CD14-positive monocyte (primary cell): ENCODE measurements around the gene GOSR2. TPM values are rescaled to one million over a fixed set of nuclear protein-coding genes. Genes with fewer than 3 reads are reported as not detected.

Experiments
- DNase-seq, 3 donors: peaks; one replicate each; pipeline ENCODE4 v3.0.0-alpha.2; 2011 to 2022
- H2AFZ ChIP-seq: 2 replicates; pipeline ENCODE4 v1.6.0; 2012; ENCODE audit warnings: mild to moderate bottlenecking, low read depth, low read length, inconsistent platforms; ENCODE audit not compliant: insufficient read depth, poor library complexity, severe bottlenecking
- H3K27ac ChIP-seq, 2 donors: 1 replicate in 1 of 2; 2 replicates in 1 of 2; pipeline ENCODE4 v1.5.1; 2012 to 2013; ENCODE audit warnings: low read length in 2 of 2, control low read depth in 1 of 2, inconsistent platforms in 1 of 2, low read depth in 1 of 2, mild to moderate bottlenecking in 1 of 2
- H3K27me3 ChIP-seq, 2 donors: one replicate each; pipeline versions ENCODE4 v1.6.0 to v1.6.1; 2011 to 2013; ENCODE audit warnings: low read length in 2 of 2; ENCODE audit not compliant: control insufficient read depth in 2 of 2, insufficient read depth in 2 of 2
- H3K36me3 ChIP-seq, 2 donors: replicated peaks in 1 of 2; 1 replicate in 1 of 2; 2 replicates in 1 of 2; pipeline versions ENCODE4 v1.5.1 to v1.6.1; 2012 to 2013; ENCODE audit warnings: low read length in 2 of 2, control low read depth in 1 of 2, inconsistent platforms in 1 of 2, mild to moderate bottlenecking in 1 of 2; ENCODE audit not compliant: insufficient read depth in 2 of 2, control insufficient read depth in 1 of 2
- H3K4me1 ChIP-seq, 2 donors: 1 replicate in 1 of 2; 2 replicates in 1 of 2; pipeline versions ENCODE4 v1.5.1 to v1.6.1; 2012 to 2013; ENCODE audit warnings: low read length in 2 of 2, control low read depth in 1 of 2, inconsistent platforms in 1 of 2, mild to moderate bottlenecking in 1 of 2, moderate library complexity in 1 of 2; ENCODE audit not compliant: insufficient read depth in 2 of 2, control insufficient read depth in 1 of 2
- H3K4me2 ChIP-seq: replicated peaks from 2 replicates; pipeline ENCODE3; 2012; ENCODE audit warnings: low read length, moderate library complexity, mild to moderate bottlenecking; ENCODE audit not compliant: poor library complexity, severe bottlenecking; ENCODE audit errors: extremely low read depth
- H3K4me3 ChIP-seq, 3 experiments: fragments of 200-600 bp in 1 of 3; sonication (generic) in 1 of 3; replicated peaks in 1 of 3; 1 replicate in 2 of 3; 2 replicates in 1 of 3; pipeline ENCODE4 v1.5.1; 2011 to 2013; ENCODE audit warnings: low read length in 3 of 3, mild to moderate bottlenecking in 3 of 3, control low read depth in 2 of 3, low read depth in 2 of 3, inconsistent platforms in 1 of 3, moderate library complexity in 1 of 3
- H3K79me2 ChIP-seq: 2 replicates; pipeline ENCODE4 v1.6.0; 2012; ENCODE audit warnings: mild to moderate bottlenecking, control low read depth, inconsistent platforms, low read length, moderate library complexity; ENCODE audit not compliant: insufficient read depth
- H3K9ac ChIP-seq: 2 replicates; pipeline ENCODE4 v1.6.0; 2017; ENCODE audit warnings: low read length, mild to moderate bottlenecking; ENCODE audit not compliant: insufficient read depth, poor library complexity, severe bottlenecking
- H3K9me3 ChIP-seq, 2 donors: replicated peaks in 1 of 2; 1 replicate in 1 of 2; 2 replicates in 1 of 2; pipeline versions ENCODE4 v1.5.1 to v1.6.1; 2012 to 2013; ENCODE audit warnings: low read length in 2 of 2, control low read depth in 1 of 2; ENCODE audit not compliant: control insufficient read depth in 1 of 2, insufficient read depth in 1 of 2
- H4K20me1 ChIP-seq: 2 replicates; pipeline ENCODE4 v1.6.0; 2012; ENCODE audit warnings: mild to moderate bottlenecking, low read length, control low read depth, moderate library complexity; ENCODE audit not compliant: insufficient read depth
- H3K27ac Mint-ChIP-seq, 7 donors: one replicate each; pipeline ENCODE4 v1.8.0; 2020; ENCODE audit warnings: mild to moderate bottlenecking in 7 of 7, mixed read lengths in 7 of 7, moderate library complexity in 6 of 7, inconsistent platforms in 2 of 7
- H3K27me3 Mint-ChIP-seq, 3 donors: one replicate each; pipeline ENCODE4 v1.8.0; 2021 to 2022; ENCODE audit warnings: low read depth in 3 of 3, mild to moderate bottlenecking in 3 of 3, mixed read lengths in 3 of 3, moderate library complexity in 3 of 3, inconsistent platforms in 1 of 3
- H3K36me3 Mint-ChIP-seq, 2 donors: one replicate each; pipeline ENCODE4 v1.8.0; 2020; ENCODE audit warnings: mixed read lengths in 2 of 2, inconsistent platforms in 1 of 2, mild to moderate bottlenecking in 1 of 2
- H3K4me1 Mint-ChIP-seq: one replicate; pipeline ENCODE4 v1.8.0; 2020; ENCODE audit warnings: mild to moderate bottlenecking, mixed read lengths
- H3K4me3 Mint-ChIP-seq, 2 donors: one replicate each; pipeline ENCODE4 v1.8.0; 2020; ENCODE audit warnings: mild to moderate bottlenecking in 2 of 2, mixed read lengths in 2 of 2, moderate library complexity in 1 of 2
- H3K9me3 Mint-ChIP-seq, 7 donors: one replicate each; pipeline ENCODE4 v1.8.0; 2020 to 2022; ENCODE audit warnings: mixed read lengths in 7 of 7, mild to moderate bottlenecking in 6 of 7, moderate library complexity in 6 of 7, inconsistent platforms in 2 of 7
- CTCF ChIP-seq: fragments of 200-600 bp; IDR thresholded peaks from one replicate; pipeline ENCODE4 v1.8.0; 2022; ENCODE audit warnings: antibody characterized with exemption, mild to moderate bottlenecking
- WGBS: methylation state at CpG from one replicate; pipeline ENCODE4 v1.1.5; 2013; ENCODE audit warnings: missing lambda C conversion rate; ENCODE audit not compliant: insufficient coverage; 5-methylcytosine and 5-hydroxymethylcytosine counted together
- intact Hi-C, 2 donors: fragments of 100-400 bp; cut with micrococcal nuclease; formaldehyde crosslinking; loops; one replicate each; pipeline versions ENCODE4 v1.15.0 to v1.15.1; 2023
- polyA plus RNA-seq, 3 donors: library from polyadenylated mRNA; depleted of rRNA in 1 of 3; unstranded in 2 of 3; stranded (reverse) in 1 of 3; fragments of 300-500 nt in 2 of 3; fragments of >200 nt in 1 of 3; fragmentation: Illumina TruSeq in 2 of 3; gene quantifications; 1 replicate in 2 of 3; 2 replicates in 1 of 3; pipeline ENCODE4 v1.2.3, GENCODE V29; 2012 to 2021

Gene GOSR2
- polyA plus RNA-seq, 3 donors, result 25.2 to 31.1 (median 27.7) TPM

DNA sequence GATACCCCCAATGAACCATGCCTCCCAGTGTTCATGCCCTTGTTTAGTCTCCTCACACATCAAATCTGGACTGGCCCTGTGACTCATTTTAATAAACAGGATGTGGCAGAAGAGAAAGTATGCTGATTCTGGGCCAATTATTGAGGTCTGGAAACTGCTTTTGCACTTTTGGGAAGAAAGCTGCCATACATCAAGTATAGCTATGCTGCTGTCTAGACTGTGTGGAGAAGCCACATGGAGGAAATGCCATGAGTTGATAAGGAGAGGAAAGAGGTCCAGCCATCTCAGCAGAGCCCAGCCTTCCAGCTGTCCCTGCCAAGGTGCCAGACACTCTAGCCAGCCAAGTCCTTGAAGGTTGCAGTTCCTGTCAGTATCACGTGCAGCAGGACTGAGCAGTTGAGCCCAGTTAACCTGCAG is 39.4 kb downstream of the GOSR2 start:
- peaks cover 7 to 11% (median 8%) of the 10 kb centered on the region in 3 donors for H3K27me3 Mint-ChIP-seq
- no peak for DNase-seq

GRCh38 chr17:46963571-46963970 is 40.6 kb downstream of the GOSR2 start:
- H3K9me3 Mint-ChIP-seq, result peaks cover 0 to 4% (median 0%) of the 10 kb centered on the region in 7 donors
- H4K20me1 ChIP-seq, result no peaks in the 10 kb centered on the region
- no peak for TF ChIP-seq CTCF
- no peaks in the 10 kb centered on the region for H3K9me3 ChIP-seq
- H3K36me3 ChIP-seq, result no peaks in the 10 kb centered on the region
- no peak overlapping the region for H3K4me3 ChIP-seq
- H3K4me3 Mint-ChIP-seq, result no peak overlapping the region
- H2AFZ ChIP-seq, result no peak overlapping the region
- H3K79me2 ChIP-seq, result no peaks in the 10 kb centered on the region
- H3K27ac ChIP-seq, result no peak overlapping the region
- no peaks in the 10 kb centered on the region for H3K4me1 ChIP-seq
- H3K27me3 ChIP-seq, result no peaks in the 10 kb centered on the region
- no peak overlapping the region for H3K27ac Mint-ChIP-seq
- H3K4me2 ChIP-seq, result no peak overlapping the region
- DNase-seq, result no peak
- H3K27me3 Mint-ChIP-seq, result peaks cover 7 to 11% (median 8%) of the 10 kb centered on the region in 3 donors
- H3K9ac ChIP-seq, result no peak overlapping the region
- no peaks in the 10 kb centered on the region for H3K4me1 Mint-ChIP-seq
- no peaks in the 10 kb centered on the region for H3K36me3 Mint-ChIP-seq
- no CpG with 5 or more reads among the region's 2 CpGs for WGBS
- intact Hi-C loops, result no loop called here

More for the DNA sequence above, 39.4 kb downstream of the GOSR2 start:
- Mint-ChIP-seq H3K27ac (no peak overlapping the region), H3K36me3 (no peaks in the 10 kb centered on the region), H3K4me1 (peaks cover 5% of the 10 kb centered on the region), H3K9me3 (peaks cover 0 to 4% (median 0%) of the 10 kb centered on the region in 7 donors), H3K4me3 (no peak overlapping the region)
- no peaks in the 10 kb centered on the region for H3K79me2 ChIP-seq
- H3K27ac ChIP-seq, result no peak overlapping the region
- no peak overlapping the region for H3K9ac ChIP-seq
- no peak overlapping the region for H2AFZ ChIP-seq
- no peaks in the 10 kb centered on the region for H3K36me3 ChIP-seq
- no peaks in the 10 kb centered on the region for H3K9me3 ChIP-seq
- H3K4me3 ChIP-seq, result no peak overlapping the region
- no peak overlapping the region for H3K4me2 ChIP-seq
- H4K20me1 ChIP-seq, result no peaks in the 10 kb centered on the region
- no peak for TF ChIP-seq CTCF
- no peaks in the 10 kb centered on the region for H3K27me3 ChIP-seq
- intact Hi-C loops, result no loop called here
- WGBS, result 20% methylated on average over 1 of the region's 1 CpG
- H3K4me1 ChIP-seq, result no peaks in the 10 kb centered on the region
